Measurements from ENCODE around the gene CBY3. TPM values are rescaled to one million over a fixed set of nuclear protein-coding genes. Genes with fewer than 3 reads are reported as not detected.
"Not testable (repeated sequence)": the region's sequence is repeated elsewhere in the genome, so short reads cannot be mapped to it uniquely, and the experiment has no call there.

The CBY3 gene
- total RNA-seq, 1 donor from 2014 or later = not detected

DNA sequence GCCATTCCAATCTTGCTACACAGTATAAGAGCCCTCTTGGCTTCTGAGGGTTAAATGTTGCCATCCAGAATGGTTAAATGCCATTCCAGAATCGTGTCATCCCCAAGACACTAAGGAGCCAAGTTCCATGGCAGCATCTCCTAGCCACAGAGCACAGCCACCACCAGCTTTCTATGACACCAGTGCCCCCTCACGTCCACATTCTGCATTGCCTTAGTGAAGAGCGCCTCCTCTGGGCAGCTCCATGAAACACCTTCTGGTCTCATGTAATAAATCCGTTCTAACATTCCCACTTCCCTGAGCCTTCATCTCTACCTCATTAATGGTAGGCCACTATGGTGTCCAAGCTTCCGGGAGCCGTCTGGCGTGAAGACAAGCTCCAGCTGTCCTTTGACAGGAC is 12.4 kb downstream of the CBY3 start:
- CTCF ChIA-PET = no interaction called here
- no peak for ATAC-seq (ENCODE audit: low read depth)
- Mint-ChIP-seq H3K27ac (no peak overlapping the region), H3K36me3 (ENCODE audit: low read depth) (no peaks in the 10 kb centered on the region), H3K4me1 (no peaks in the 10 kb centered on the region), H3K4me3 (no peak overlapping the region), H3K9me3 (no peaks in the 10 kb centered on the region), H3K27me3 (no peaks in the 10 kb centered on the region)
- no peak for DNase-seq
- intact Hi-C loops (cut with micrococcal nuclease) = no loop called here
- POLR2A ChIA-PET = interaction anchor here (1.5 kb wide), 1 partner anchor 45 kb away, joined by 3 read pairs; no protein-coding TSS in a partner anchor
- TF ChIP-seq, protein P1, sequence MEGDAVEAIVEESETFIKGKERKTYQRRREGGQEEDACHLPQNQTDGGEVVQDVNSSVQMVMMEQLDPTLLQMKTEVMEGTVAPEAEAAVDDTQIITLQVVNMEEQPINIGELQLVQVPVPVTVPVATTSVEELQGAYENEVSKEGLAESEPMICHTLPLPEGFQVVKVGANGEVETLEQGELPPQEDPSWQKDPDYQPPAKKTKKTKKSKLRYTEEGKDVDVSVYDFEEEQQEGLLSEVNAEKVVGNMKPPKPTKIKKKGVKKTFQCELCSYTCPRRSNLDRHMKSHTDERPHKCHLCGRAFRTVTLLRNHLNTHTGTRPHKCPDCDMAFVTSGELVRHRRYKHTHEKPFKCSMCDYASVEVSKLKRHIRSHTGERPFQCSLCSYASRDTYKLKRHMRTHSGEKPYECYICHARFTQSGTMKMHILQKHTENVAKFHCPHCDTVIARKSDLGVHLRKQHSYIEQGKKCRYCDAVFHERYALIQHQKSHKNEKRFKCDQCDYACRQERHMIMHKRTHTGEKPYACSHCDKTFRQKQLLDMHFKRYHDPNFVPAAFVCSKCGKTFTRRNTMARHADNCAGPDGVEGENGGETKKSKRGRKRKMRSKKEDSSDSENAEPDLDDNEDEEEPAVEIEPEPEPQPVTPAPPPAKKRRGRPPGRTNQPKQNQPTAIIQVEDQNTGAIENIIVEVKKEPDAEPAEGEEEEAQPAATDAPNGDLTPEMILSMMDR (IDR thresholded peaks at IDR 0.05) = no peak

DNA sequence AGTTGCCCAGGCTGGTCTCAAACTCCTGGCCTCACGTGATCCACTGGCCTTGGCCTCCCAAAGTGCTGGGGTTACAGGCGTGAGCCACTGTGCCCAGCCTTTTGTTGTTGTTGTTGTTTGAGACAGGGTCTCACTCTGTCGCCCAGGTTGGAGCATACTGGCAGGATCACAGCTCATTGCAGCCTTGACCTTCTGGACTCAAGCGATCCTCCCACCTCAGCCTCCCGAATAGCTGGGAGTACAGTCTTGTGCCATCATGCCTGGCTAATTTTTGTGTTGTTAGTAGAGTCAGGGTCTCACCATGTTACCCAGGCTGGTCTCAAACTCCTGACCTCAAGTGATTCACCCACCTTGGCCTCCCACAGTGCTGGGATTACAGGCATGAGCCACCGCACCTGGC is 19.2 kb downstream of the CBY3 start:
- POLR2A ChIA-PET; ATAC-seq (ENCODE audit: low read depth); H3K27me3 Mint-ChIP-seq; DNase-seq; H3K4me1 Mint-ChIP-seq; intact Hi-C loops (cut with micrococcal nuclease); H3K36me3 Mint-ChIP-seq (ENCODE audit: low read depth); H3K27ac Mint-ChIP-seq; H3K9me3 Mint-ChIP-seq; H3K4me3 Mint-ChIP-seq; CTCF ChIA-PET: not testable (repeated sequence)

DNA sequence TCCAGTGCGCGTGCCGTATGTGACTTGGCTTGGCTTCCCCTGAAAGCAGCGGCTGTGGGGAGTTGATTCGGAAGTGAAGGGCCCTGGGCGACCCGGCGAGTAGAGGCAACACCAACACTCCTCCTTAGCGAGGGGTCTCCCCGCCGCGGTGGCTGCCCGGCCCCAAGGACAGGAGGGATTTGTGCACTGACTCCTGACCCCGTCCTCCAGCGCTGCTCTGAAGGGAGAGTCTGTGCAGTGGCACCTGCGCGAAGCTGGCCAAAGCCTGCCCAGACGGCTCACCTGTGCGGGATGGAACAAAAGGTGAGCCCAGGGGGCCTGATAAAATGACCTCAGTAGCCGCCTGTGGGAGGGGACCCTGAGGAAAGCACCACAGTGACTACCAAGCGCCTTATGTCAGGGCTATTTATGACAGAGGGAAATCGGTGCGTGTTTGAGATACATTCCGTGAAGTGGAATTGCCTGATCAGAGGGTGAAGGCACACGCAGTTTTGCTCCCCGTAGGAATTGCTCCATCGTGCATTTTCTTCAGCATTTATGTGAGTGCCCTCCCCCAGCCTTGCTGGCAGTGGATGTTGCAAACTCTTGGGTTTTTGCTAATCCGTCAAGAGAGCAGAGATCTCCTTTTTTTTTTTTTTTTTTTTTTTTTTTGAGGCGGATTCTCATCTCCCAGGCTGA is 22.5 kb downstream of the CBY3 start:
- H3K4me3 Mint-ChIP-seq = peak overlapping the region; percentile 79
- H3K27me3 Mint-ChIP-seq; POLR2A ChIA-PET; H3K36me3 Mint-ChIP-seq (ENCODE audit: low read depth); H3K9me3 Mint-ChIP-seq; CTCF ChIA-PET; H3K27ac Mint-ChIP-seq; H3K4me1 Mint-ChIP-seq: not testable (repeated sequence)
- intact Hi-C loops (cut with micrococcal nuclease) = loop anchor here (2.0 kb wide), 1 partner anchor 20 kb away; no protein-coding TSS in a partner anchor
- ATAC-seq (ENCODE audit: low read depth) = peak; percentile 73
- DNase-seq = peak; percentile 23

GRCh38 chr5:179657302-179658178 is 23.3 kb downstream of the CBY3 start:
- POLR2A ChIA-PET; H3K27ac Mint-ChIP-seq; H3K4me3 Mint-ChIP-seq; H3K9me3 Mint-ChIP-seq; CTCF ChIA-PET; H3K27me3 Mint-ChIP-seq; H3K36me3 Mint-ChIP-seq (ENCODE audit: low read depth); H3K4me1 Mint-ChIP-seq: not testable (repeated sequence)
- intact Hi-C loops (cut with micrococcal nuclease) = loop anchor here (2.0 kb wide), 1 partner anchor 19 kb away; no protein-coding TSS in a partner anchor
- DNase-seq = peak; percentile 27
- peak; percentile 94 for ATAC-seq (ENCODE audit: low read depth)

DNA sequence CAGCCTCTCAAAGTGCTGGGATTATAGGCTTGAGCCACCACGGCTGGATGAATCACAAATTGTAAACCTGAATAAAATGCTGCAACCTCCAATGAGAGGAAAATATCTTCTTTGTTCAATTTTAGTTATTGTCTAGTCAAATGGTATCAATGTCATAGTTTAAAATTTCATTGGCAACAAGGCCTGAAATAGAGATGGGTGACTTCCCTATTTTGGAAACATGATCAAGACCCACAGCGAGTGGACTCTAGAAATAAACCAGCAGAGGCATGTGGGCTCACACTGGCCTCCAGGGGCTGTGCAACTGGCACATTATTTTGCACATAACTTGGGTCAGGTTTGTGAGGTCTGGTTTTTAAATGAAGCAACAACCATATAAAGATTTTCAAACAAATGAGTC is 27.7 kb downstream of the CBY3 start:
- H3K4me3 Mint-ChIP-seq; ATAC-seq (ENCODE audit: low read depth); H3K27me3 Mint-ChIP-seq; POLR2A ChIA-PET; DNase-seq; H3K4me1 Mint-ChIP-seq; CTCF ChIA-PET; H3K9me3 Mint-ChIP-seq; H3K27ac Mint-ChIP-seq; H3K36me3 Mint-ChIP-seq (ENCODE audit: low read depth); intact Hi-C loops (cut with micrococcal nuclease): not testable (repeated sequence)

- POLR2A ChIA-PET = interaction anchor here (0.6 kb wide), 1 partner anchor 17 kb away, joined by 6 read pairs; no protein-coding TSS in a partner anchor
- DNase-seq; H3K27me3 Mint-ChIP-seq; ATAC-seq (ENCODE audit: low read depth); intact Hi-C loops (cut with micrococcal nuclease); H3K36me3 Mint-ChIP-seq (ENCODE audit: low read depth); CTCF ChIA-PET; H3K9me3 Mint-ChIP-seq; H3K4me1 Mint-ChIP-seq; H3K4me3 Mint-ChIP-seq; H3K27ac Mint-ChIP-seq: not testable (repeated sequence)
Measured at GRCh38 chr5:179650245-179650644, 30.6 kb downstream of the CBY3 start.

GRCh38 chr5:179649166-179649703 is 31.6 kb downstream of the CBY3 start:
- H3K27ac Mint-ChIP-seq; intact Hi-C loops (cut with micrococcal nuclease); CTCF ChIA-PET; H3K9me3 Mint-ChIP-seq; H3K4me1 Mint-ChIP-seq; ATAC-seq (ENCODE audit: low read depth); H3K27me3 Mint-ChIP-seq; H3K4me3 Mint-ChIP-seq; H3K36me3 Mint-ChIP-seq (ENCODE audit: low read depth); DNase-seq: not testable (repeated sequence)
- POLR2A ChIA-PET = interaction anchor here (0.5 to 0.6 kb wide), 2 partner anchors 11 to 16 kb away, joined by 3 to 6 read pairs; no protein-coding TSS in a partner anchor

- H3K4me3 Mint-ChIP-seq = no peak overlapping the region
- DNase-seq (no peak), ATAC-seq (ENCODE audit: low read depth) (no peak)
- no peaks in the 10 kb centered on the region for H3K9me3 Mint-ChIP-seq
- TF ChIP-seq, protein P1 (IDR thresholded peaks at IDR 0.05) = no peak
- peaks cover 2% of the 10 kb centered on the region for H3K27me3 Mint-ChIP-seq
- H3K4me1 Mint-ChIP-seq = no peaks in the 10 kb centered on the region
- CTCF ChIA-PET = no interaction called here
- POLR2A ChIA-PET = no interaction called here
- intact Hi-C loops (cut with micrococcal nuclease) = no loop called here
- H3K36me3 Mint-ChIP-seq (ENCODE audit: low read depth) = no peaks in the 10 kb centered on the region
- H3K27ac Mint-ChIP-seq = no peak overlapping the region
Measured at GRCh38 chr5:179648410-179648809, 32.4 kb downstream of the CBY3 start.

GRCh38 chr5:179644766-179645165 is 36.1 kb downstream of the CBY3 start:
- intact Hi-C loops (cut with micrococcal nuclease) = not testable (repeated sequence)

More at GRCh38 chr5:179644766-179645165, 36.1 kb downstream of the CBY3 start:
- H3K27me3 Mint-ChIP-seq; POLR2A ChIA-PET; H3K4me3 Mint-ChIP-seq; H3K27ac Mint-ChIP-seq; H3K9me3 Mint-ChIP-seq; CTCF ChIA-PET; ATAC-seq (ENCODE audit: low read depth); H3K36me3 Mint-ChIP-seq (ENCODE audit: low read depth); H3K4me1 Mint-ChIP-seq; DNase-seq: not testable (repeated sequence)

Data from activated B cell treated with CpG ODN at 0.5 μM for 24 hours (primary cell).